IMR-90 (cell line): ENCODE results near the gene NTNG2. TPM values are rescaled to one million over a fixed set of nuclear protein-coding genes. Genes with fewer than 3 reads are reported as not detected.

Source experiments
- ATAC-seq: fragments of 200-7000 bp; cut with Tn5 transposase; 2 replicates; pipeline ENCODE4 v1.9.1; 2020; ENCODE audit warnings: low read depth, mild to moderate bottlenecking, moderate library complexity
- BruUV-seq: library from RNA; stranded (reverse); fragments of 400-500 nt; replicated peaks from 2 replicates; lab custom pipeline; 2021; lab: Mats Ljungman, UMichigan
- CTCF ChIA-PET: fragments of 300-600 bp; formaldehyde crosslinking; extraction: SDS; loops from one replicate; lab custom pipeline; 2021; ENCODE audit warnings: antibody characterized with exemption; lab: Yijun Ruan, JAX
- POLR2A ChIA-PET: fragments of 300-600 bp; sonication (Branson Sonifier 250); formaldehyde crosslinking; loops from one replicate; lab custom pipeline; 2022; ENCODE audit warnings: antibody characterized with exemption; ENCODE audit not compliant: unreplicated experiment; lab: Charles Lee
- DNase-seq: peaks from one replicate; pipeline ENCODE4 v3.0.0; 2013
- H2AFZ ChIP-seq: replicated peaks from 2 replicates; pipeline ENCODE3; 2013; ENCODE audit warnings: low read length, mild to moderate bottlenecking; ENCODE audit not compliant: poor library complexity
- H2AK5ac ChIP-seq: 2 replicates; pipeline ENCODE4 v1.6.1; 2013; ENCODE audit warnings: low read depth, low read length, inconsistent platforms
- H2AK9ac ChIP-seq: replicated peaks from 2 replicates; pipeline ENCODE3; 2013; ENCODE audit warnings: mild to moderate bottlenecking, low read depth, low read length, moderate library complexity; ENCODE audit not compliant: poor library complexity
- H2BK120ac ChIP-seq: 2 replicates; pipeline ENCODE4 v1.6.1; 2013; ENCODE audit warnings: low read depth, low read length, inconsistent platforms
- H2BK15ac ChIP-seq: 3 replicates; pipeline ENCODE4 v1.6.1; 2013; ENCODE audit warnings: low read depth, low read length, inconsistent platforms
- H2BK20ac ChIP-seq: 2 replicates; pipeline ENCODE4 v1.6.1; 2013; ENCODE audit warnings: low read depth, mild to moderate bottlenecking, inconsistent platforms, low read length, moderate library complexity
- H2BK5ac ChIP-seq: 2 replicates; pipeline ENCODE4 v1.6.1; 2013; ENCODE audit warnings: mild to moderate bottlenecking, low read depth, low read length, inconsistent platforms; ENCODE audit not compliant: poor library complexity, severe bottlenecking
- H3K14ac ChIP-seq: replicated peaks from 2 replicates; pipeline ENCODE4 v1.6.1; 2013; ENCODE audit warnings: low read depth, low read length, inconsistent platforms
- H3K18ac ChIP-seq: 2 replicates; pipeline ENCODE4 v1.6.1; 2013; ENCODE audit warnings: low read depth, low read length, control low read depth
- H3K23ac ChIP-seq: 2 replicates; pipeline ENCODE4 v1.6.1; 2013; ENCODE audit warnings: low read depth, low read length, inconsistent platforms
- H3K27ac ChIP-seq: 2 replicates; pipeline ENCODE4 v1.5.1; 2013; ENCODE audit warnings: mild to moderate bottlenecking, control low read depth, low read length; ENCODE audit not compliant: insufficient read depth
- H3K27me3 ChIP-seq: 2 replicates; pipeline ENCODE4 v1.6.1; 2013; ENCODE audit warnings: low read length; ENCODE audit not compliant: control insufficient read depth, insufficient read depth
- H3K36me3 ChIP-seq: 2 replicates; pipeline ENCODE4 v1.6.1; 2013; ENCODE audit warnings: low read length, mixed read lengths; ENCODE audit not compliant: control insufficient read depth, insufficient read depth
- H3K4ac ChIP-seq: 2 replicates; pipeline ENCODE4 v1.6.1; 2013; ENCODE audit warnings: low read depth, low read length, inconsistent platforms
- H3K4me1 ChIP-seq: 2 replicates; pipeline ENCODE4 v1.6.1; 2013; ENCODE audit warnings: low read length, mixed read lengths; ENCODE audit not compliant: control insufficient read depth, insufficient read depth
- H3K4me2 ChIP-seq: 2 replicates; pipeline ENCODE4 v1.6.1; 2013; ENCODE audit warnings: low read depth, mild to moderate bottlenecking, control low read depth, low read length, moderate library complexity
- H3K4me3 ChIP-seq: 2 replicates; pipeline ENCODE4 v1.5.1; 2013; ENCODE audit warnings: low read depth, mild to moderate bottlenecking, control low read depth, low read length, moderate library complexity; ENCODE audit not compliant: insufficient read depth
- H3K56ac ChIP-seq: 2 replicates; pipeline ENCODE4 v1.6.1; 2013; ENCODE audit warnings: low read length, inconsistent platforms; ENCODE audit not compliant: insufficient read depth; ENCODE audit errors: extremely low read depth
- H3K79me1 ChIP-seq, 2 experiments: 2 replicates each; pipeline ENCODE4 v1.6.1; 2013; ENCODE audit warnings: low read length in 2 of 2, inconsistent platforms in 1 of 2, low read depth in 1 of 2
- H3K9ac ChIP-seq: 2 replicates; pipeline ENCODE4 v1.6.1; 2013; ENCODE audit warnings: low read depth, low read length, control low read depth
- H3K9me1 ChIP-seq: 2 replicates; pipeline ENCODE4 v1.6.1; 2013; ENCODE audit warnings: low read length, inconsistent platforms; ENCODE audit not compliant: insufficient read depth
- H3K9me3 ChIP-seq: 2 replicates; pipeline ENCODE4 v1.6.1; 2013; ENCODE audit warnings: low read length; ENCODE audit not compliant: control insufficient read depth, insufficient read depth
- H4K20me1 ChIP-seq: 2 replicates; pipeline ENCODE4 v1.6.1; 2013; ENCODE audit warnings: low read length, inconsistent platforms; ENCODE audit not compliant: insufficient read depth
- H4K5ac ChIP-seq: 2 replicates; pipeline ENCODE4 v1.6.1; 2013; ENCODE audit warnings: mild to moderate bottlenecking, low read depth, low read length, control low read depth
- H4K8ac ChIP-seq, 2 experiments: 2 replicates each; pipeline ENCODE4 v1.6.1; 2013; ENCODE audit warnings: low read depth in 2 of 2, low read length in 2 of 2, control low read depth in 1 of 2, inconsistent platforms in 1 of 2
- H4K91ac ChIP-seq: 2 replicates; pipeline ENCODE4 v1.6.1; 2013; ENCODE audit warnings: low read depth, low read length, inconsistent platforms; ENCODE audit not compliant: insufficient read depth
- BHLHE40 ChIP-seq: fragments of 150-350 bp; IDR thresholded peaks from 2 replicates; pipeline ENCODE4 v1.6.1; 2016; ENCODE audit warnings: mild to moderate bottlenecking, low read depth, low read length
- CEBPB ChIP-seq: IDR thresholded peaks from 2 replicates; pipeline ENCODE4 v1.6.1; 2012; ENCODE audit warnings: low read depth, low read length, improper control_type of control experiment
- CHD1 ChIP-seq: IDR thresholded peaks from 2 replicates; pipeline ENCODE4 v1.6.1; 2012; ENCODE audit warnings: low read depth, low read length, improper control_type of control experiment
- CTCF ChIP-seq: conservative IDR thresholded peaks from 2 replicates; pipeline ENCODE4 v1.5.1; 2012; ENCODE audit warnings: mild to moderate bottlenecking, low read depth, low read length, improper control_type of control experiment
- FOS ChIP-seq: fragments of 150-350 bp; IDR thresholded peaks from 2 replicates; pipeline ENCODE4 v1.6.1; 2016; ENCODE audit warnings: low read depth, low read length
- MXI1 ChIP-seq: IDR thresholded peaks from 2 replicates; pipeline ENCODE4 v1.6.1; 2012; ENCODE audit warnings: low read depth, mild to moderate bottlenecking, low read length, moderate library complexity, borderline replicate concordance
- NFE2L2 ChIP-seq: fragments of 150-350 bp; IDR thresholded peaks from 2 replicates; pipeline ENCODE4 v1.6.1; 2016; ENCODE audit warnings: low read depth, mild to moderate bottlenecking, low read length
- POLR2A ChIP-seq: IDR thresholded peaks from 2 replicates; pipeline ENCODE4 v1.6.1; 2012; ENCODE audit warnings: mild to moderate bottlenecking, low read depth, low read length
- RAD21 ChIP-seq: IDR thresholded peaks from 2 replicates; pipeline ENCODE4 v1.6.1; 2012; ENCODE audit warnings: low read length, improper control_type of control experiment
- RCOR1 ChIP-seq: IDR thresholded peaks from 2 replicates; pipeline ENCODE4 v1.6.1; 2012; ENCODE audit warnings: mild to moderate bottlenecking, low read length, improper control_type of control experiment; ENCODE audit not compliant: insufficient replicate concordance
- RFX5 ChIP-seq: IDR thresholded peaks from 2 replicates; pipeline ENCODE4 v1.8.0; 2012; ENCODE audit warnings: low read depth, mild to moderate bottlenecking, low read length, moderate library complexity
- SMC3 ChIP-seq: fragments of 150-350 bp; IDR thresholded peaks from 2 replicates; pipeline ENCODE4 v1.6.1; 2016; ENCODE audit warnings: low read depth, mild to moderate bottlenecking, antibody characterized with exemption, low read length, moderate library complexity
- WGBS, 2 experiments: methylation state at CpG; one replicate each; pipeline versions ENCODE4 v1.1.5 to v1.1.7; 2013; ENCODE audit warnings: missing lambda C conversion rate in 2 of 2; ENCODE audit not compliant: insufficient read length in 1 of 2; ENCODE audit errors: extremely low coverage in 2 of 2; 5-methylcytosine and 5-hydroxymethylcytosine counted together
- dilution Hi-C: fragments of 300-500 bp; cut with HindIII; formaldehyde crosslinking; loops from one replicate; pipeline ENCODE4 v1.14.3; 2018; ENCODE audit warnings: low sequenced_read_pairs; ENCODE audit not compliant: unreplicated experiment
- in situ Hi-C: fragments of 300-500 bp; cut with MboI; formaldehyde crosslinking; loops from 3 replicates; pipeline ENCODE4 v1.14.3; 2019; ENCODE audit warnings: low sequenced_read_pairs, inconsistent platforms, mixed read lengths
- intact Hi-C: fragments of 100-400 bp; cut with micrococcal nuclease; formaldehyde crosslinking; loops from 2 replicates; pipeline ENCODE4 v1.10.0; 2022
- polyA plus RNA-seq, 3 experiments: library from polyadenylated mRNA; depleted of rRNA; stranded (reverse); fragments of >200 nt; gene quantifications; 2 replicates each; pipeline ENCODE4 v1.2.3, GENCODE V29; 2012; ENCODE audit warnings: low replicate concordance in 1 of 3
- total RNA-seq: library from RNA; depleted of rRNA; stranded (reverse); fragments of >200 nt; gene quantifications from 2 replicates; pipeline ENCODE4 v1.2.3, GENCODE V29; 2012
- TF ChIP-seq, protein P1 (sequence below): fragments of 150-350 bp; IDR thresholded peaks from 2 replicates; pipeline ENCODE4 v1.6.1; 2016; ENCODE audit warnings: low read depth, mild to moderate bottlenecking, low read length, moderate library complexity, borderline replicate concordance

The NTNG2 gene
- total and polyA plus RNA-seq, 2 of the 4 experiments (the other 2 are of a cell fraction), result 0.54 to 0.84 TPM

DNA sequence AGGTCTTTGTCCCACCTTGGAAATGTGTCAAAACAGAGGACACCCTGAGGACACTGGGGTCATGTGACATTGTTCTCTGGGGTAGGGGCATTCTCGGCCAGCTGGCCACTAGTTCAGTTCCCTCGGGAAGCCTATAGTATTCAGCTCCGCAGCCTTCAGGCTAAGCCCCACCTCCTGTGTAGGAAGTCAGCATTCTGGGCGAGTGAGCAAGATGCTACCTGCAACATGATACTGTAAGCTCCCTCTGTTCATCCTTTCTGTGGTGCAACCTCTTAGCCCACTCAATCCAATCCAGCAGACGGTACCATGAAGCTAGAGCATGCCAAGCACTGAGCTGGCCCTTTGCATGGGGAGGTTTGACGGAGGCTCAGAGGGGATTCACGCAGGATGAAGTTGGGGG, 5.3 kb downstream of the NTNG2 start:
- TF ChIP-seq BHLHE40 (no peak), RAD21 (no peak), RCOR1 (no peak), MXI1 (no peak), SMC3 (no peak), POLR2A (no peak), CEBPB (no peak), CHD1 (no peak), FOS (no peak), RFX5 (no peak), CTCF (no peak), NFE2L2 (no peak)
- TF ChIP-seq, protein P1, sequence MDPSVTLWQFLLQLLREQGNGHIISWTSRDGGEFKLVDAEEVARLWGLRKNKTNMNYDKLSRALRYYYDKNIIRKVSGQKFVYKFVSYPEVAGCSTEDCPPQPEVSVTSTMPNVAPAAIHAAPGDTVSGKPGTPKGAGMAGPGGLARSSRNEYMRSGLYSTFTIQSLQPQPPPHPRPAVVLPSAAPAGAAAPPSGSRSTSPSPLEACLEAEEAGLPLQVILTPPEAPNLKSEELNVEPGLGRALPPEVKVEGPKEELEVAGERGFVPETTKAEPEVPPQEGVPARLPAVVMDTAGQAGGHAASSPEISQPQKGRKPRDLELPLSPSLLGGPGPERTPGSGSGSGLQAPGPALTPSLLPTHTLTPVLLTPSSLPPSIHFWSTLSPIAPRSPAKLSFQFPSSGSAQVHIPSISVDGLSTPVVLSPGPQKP, result no peak

More for the DNA sequence above, 5.3 kb downstream of the NTNG2 start:
- dilution Hi-C loops, result no loop called here
- H3K9ac ChIP-seq, result no peak overlapping the region
- intact Hi-C loops, result loop anchor here (10.0 kb wide), 1 partner anchor 142 kb away; no protein-coding TSS in a partner anchor
- H4K20me1 ChIP-seq, result peaks cover 27% of the 10 kb centered on the region
- H3K14ac ChIP-seq, result no peak overlapping the region
- no peak overlapping the region for H2BK15ac ChIP-seq
- no TSS peak for BruUV-seq
- no CpG with 5 or more reads among the region's 7 CpGs for WGBS, 2 experiments
- no peak overlapping the region for H2BK5ac ChIP-seq
- H3K18ac ChIP-seq, result no peak overlapping the region
- no peaks in the 10 kb centered on the region for H3K9me1 ChIP-seq
- no peak overlapping the region for H4K5ac ChIP-seq
- H3K56ac ChIP-seq, result no peak overlapping the region
- in situ Hi-C loops, result loop anchor here (10.0 kb wide), 1 partner anchor 402 kb away; no protein-coding TSS in a partner anchor
- no peak overlapping the region for H3K4me2 ChIP-seq
- no peak overlapping the region for H3K23ac ChIP-seq
- CTCF ChIA-PET, result no interaction called here
- ATAC-seq (no peak), DNase-seq (peak; percentile 24)
- no peak overlapping the region for H3K4ac ChIP-seq
- no peak overlapping the region for H2BK120ac ChIP-seq
- no peaks in the 10 kb centered on the region for H3K36me3 ChIP-seq
- H3K27ac ChIP-seq, result no peak overlapping the region
- POLR2A ChIA-PET, result no interaction called here
- H3K4me1 ChIP-seq, result no peaks in the 10 kb centered on the region; the same call in 1 of the 2 replicates
- H3K4me3 ChIP-seq, result no peak overlapping the region
- H2AFZ ChIP-seq, result no peak overlapping the region
- peaks cover 42% of the 10 kb centered on the region for H3K27me3 ChIP-seq
- H3K9me3 ChIP-seq, result no peaks in the 10 kb centered on the region
- no peak overlapping the region for H2BK20ac ChIP-seq
- no peaks in the 10 kb centered on the region for H3K79me1 ChIP-seq
- H4K8ac ChIP-seq, result no peak overlapping the region
- no peak overlapping the region for H4K91ac ChIP-seq
- no peak overlapping the region for H2AK9ac ChIP-seq
- H2AK5ac ChIP-seq, result no peak overlapping the region
